Kidney (tissue), 14 donors: ENCODE data around the gene CHSY1. TPM values are rescaled to one million over a fixed set of nuclear protein-coding genes. Genes with fewer than 3 reads are reported as not detected.
A peak's percentile ranks its signal among the peaks of the same experiment; 100 is the strongest.

ENCODE experiments used
- DNase-seq, 5 donors: peaks; one replicate each; pipeline ENCODE4 v3.0.0-alpha.2; 2013 to 2020
- FAIRE-seq: peaks from 2 replicates; lab custom pipeline; 2012; peaks lifted over from hg19 to GRCh38; lab: Jason Lieb, UNC
- H3K27ac ChIP-seq, 2 donors: one replicate each; pipeline ENCODE4 v1.7.0; 2013; ENCODE audit warnings: low read depth in 2 of 2, low read length in 2 of 2, inconsistent platforms in 1 of 2
- H3K27me3 ChIP-seq: one replicate; pipeline ENCODE4 v1.7.1; 2013; ENCODE audit warnings: low read length, inconsistent platforms; ENCODE audit not compliant: control insufficient read depth, insufficient read depth
- H3K36me3 ChIP-seq, 3 donors: one replicate each; pipeline versions ENCODE4 v1.7.0 to v1.7.1; 2013; ENCODE audit warnings: low read length in 3 of 3, control low read depth in 1 of 3, inconsistent platforms in 1 of 3; ENCODE audit not compliant: insufficient read depth in 3 of 3, control insufficient read depth in 2 of 3
- H3K4me1 ChIP-seq, 3 donors: one replicate each; pipeline versions ENCODE4 v1.7.0 to v1.7.1; 2013; ENCODE audit warnings: low read length in 3 of 3, inconsistent platforms in 1 of 3, low read depth in 1 of 3; ENCODE audit not compliant: control insufficient read depth in 2 of 3, insufficient read depth in 2 of 3
- H3K4me3 ChIP-seq, 3 donors: one replicate each; pipeline versions ENCODE4 v1.7.0 to v1.8.1; 2013; ENCODE audit warnings: low read length in 3 of 3, control low read depth in 1 of 3, inconsistent platforms in 1 of 3
- H3K9ac ChIP-seq, 3 donors: one replicate each; pipeline versions ENCODE4 v1.7.0 to v1.7.1; 2013; ENCODE audit warnings: low read length in 3 of 3, control low read depth in 1 of 3, inconsistent platforms in 1 of 3
- H3K9me3 ChIP-seq, 3 donors: one replicate each; pipeline versions ENCODE4 v1.7.0 to v1.7.1; 2013; ENCODE audit warnings: low read length in 3 of 3, control low read depth in 1 of 3, inconsistent platforms in 1 of 3; ENCODE audit not compliant: control insufficient read depth in 2 of 3, insufficient read depth in 1 of 3
- CTCF ChIP-seq: IDR thresholded peaks from 3 replicates; pipeline ENCODE4 v1.5.1; 2012; ENCODE audit warnings: mild to moderate bottlenecking, moderate library complexity, borderline replicate concordance; ENCODE audit not compliant: insufficient read depth; ENCODE audit errors: extremely low read depth
- intact Hi-C: fragments of 100-400 bp; cut with DNase I; formaldehyde crosslinking; loops from one replicate; pipeline ENCODE4 v1.11.1; 2022
- polyA plus RNA-seq: library from polyadenylated mRNA; stranded (reverse); fragments of 350-450 nt; fragmentation: Illumina TruSeq; extraction: RNeasy Lipid Tissue Mini Kit (QIAGEN cat#74804); gene quantifications from one replicate; pipeline ENCODE4 v1.2.3, GENCODE V29; 2014; ENCODE audit warnings: low read depth, low replicate concordance; ENCODE audit not compliant: insufficient read depth
- total RNA-seq: library from RNA; stranded (reverse); fragmentation: NEBNext Ultra II Directional; extraction: Animal tissue kit (Norgen Biotek cat#: 25700); gene quantifications from one replicate; pipeline ENCODE4 v1.2.1, GENCODE V29; 2021
- donor health status: control.
- donor health status: control.
- donor health status: control.
- donor health status: control.
- donor health status: control.
- donor health status: DM: yes; HTN: yes; CAD: no.
- donor health status: Normal renal cell carcinoma (clear cell type).

CHSY1 gene
- total and polyA plus RNA-seq, 2 donors from 2014 or later, result 7.2 to 41.6 TPM

DNA sequence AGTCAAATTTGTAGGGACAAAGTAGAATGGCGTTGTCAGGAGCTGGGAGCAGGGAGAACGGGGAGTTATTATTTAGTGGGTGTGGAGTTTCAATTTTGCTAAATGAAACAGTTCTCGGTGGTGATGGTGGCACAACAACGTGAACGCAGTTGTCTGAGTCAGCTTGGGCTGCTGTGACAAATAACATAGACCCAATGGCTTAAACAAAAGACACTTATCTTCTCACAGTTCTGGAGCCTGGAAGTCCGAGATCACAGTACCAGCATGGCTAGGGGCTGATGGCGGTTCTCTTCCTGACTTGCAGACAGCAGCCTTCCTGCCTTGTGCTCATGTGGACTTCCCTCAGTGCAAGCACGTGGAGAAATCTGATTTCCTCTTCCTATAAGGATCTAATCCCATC, 90.2 kb downstream of the CHSY1 start:
- Histone ChIP-seq H3K27me3 (no peaks in the 10 kb centered on the region), H3K27ac (no peak overlapping the region), H3K9me3 (peaks cover 0 to 13% (median 0%) of the 10 kb centered on the region in 3 donors), H3K9ac (no peak overlapping the region), H3K4me3 (no peak overlapping the region), H3K4me1 (no peaks in the 10 kb centered on the region), H3K36me3 (no peaks in the 10 kb centered on the region)
- intact Hi-C loops, result no loop called here
- no peak for FAIRE-seq
- TF ChIP-seq CTCF, result no peak
- no peak for DNase-seq

DNA sequence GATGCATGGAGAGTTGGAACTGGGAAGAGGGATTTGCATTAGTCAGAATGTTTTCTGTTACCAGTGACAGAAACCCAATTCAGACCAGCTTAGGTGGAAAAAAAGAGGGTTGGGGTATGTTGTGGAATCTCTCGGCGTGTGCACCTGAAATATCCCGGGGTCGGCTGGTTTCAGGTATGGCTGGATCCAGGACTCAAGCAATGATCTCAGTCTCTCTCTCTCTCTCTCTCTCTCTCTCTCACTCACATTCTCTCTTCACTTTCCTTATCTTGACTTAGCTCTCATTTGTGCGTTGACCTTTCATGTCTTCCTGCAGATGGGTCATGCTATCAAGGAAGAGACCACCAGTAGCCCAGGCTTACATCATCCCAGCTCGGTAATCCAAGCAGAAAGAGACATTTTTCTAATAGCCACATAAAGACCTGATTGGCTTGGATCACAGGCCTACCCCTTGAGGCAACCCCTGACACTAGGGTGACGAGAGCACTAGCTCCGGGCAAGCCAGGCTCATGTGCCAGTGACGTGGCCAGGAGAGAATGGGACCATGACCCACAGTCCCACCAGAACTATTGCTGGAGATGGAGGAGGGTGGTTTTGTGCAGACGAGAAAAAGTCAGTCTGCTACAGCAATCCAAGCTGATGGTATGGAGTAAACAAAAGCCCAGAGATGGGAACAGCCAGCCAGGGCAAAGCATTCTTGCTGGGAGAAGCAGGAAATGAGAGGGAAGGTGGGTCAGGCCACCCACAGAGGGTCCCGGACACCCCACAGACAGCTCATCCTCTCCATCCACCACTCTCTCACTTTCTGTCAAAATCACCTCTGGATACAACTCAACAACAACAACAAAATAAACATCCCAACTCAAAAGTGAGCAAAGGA, 91.7 kb downstream of the CHSY1 start:
- FAIRE-seq, result no peak
- TF ChIP-seq CTCF, result no peak
- no peak for DNase-seq

GRCh38 chr15:101159096-101159935, 92.5 kb downstream of the CHSY1 start:
- Histone ChIP-seq H3K9me3 (peaks cover 0 to 3% (median 0%) of the 10 kb centered on the region in 3 donors), H3K36me3 (no peaks in the 10 kb centered on the region), H3K27me3 (no peaks in the 10 kb centered on the region), H3K4me3 (no peak overlapping the region), H3K27ac (no peak overlapping the region), H3K9ac (no peak overlapping the region), H3K4me1 (no peaks in the 10 kb centered on the region)
- intact Hi-C loops, result no loop called here
- DNase-seq (peak in 1 of 5 donors; percentile 34), FAIRE-seq (no peak)
- TF ChIP-seq CTCF, result no peak

More for the DNA sequence above, 91.7 kb downstream of the CHSY1 start:
- Histone ChIP-seq H3K9me3 (peaks cover 0 to 6% (median 0%) of the 10 kb centered on the region in 3 donors), H3K36me3 (no peaks in the 10 kb centered on the region), H3K4me3 (no peak overlapping the region), H3K27ac (no peak overlapping the region), H3K9ac (no peak overlapping the region), H3K4me1 (no peaks in the 10 kb centered on the region), H3K27me3 (no peaks in the 10 kb centered on the region)
- intact Hi-C loops, result no loop called here
